Stimulated activated CD4-positive, alpha-beta T cell treated with anti-CD3 and anti-CD28 coated beads, Interleukin-15, amount 100 ng/mL, for 1 hour (primary cell): ENCODE data around the gene SPIN2A.
"Not testable (repeated sequence)": the region's sequence is repeated elsewhere in the genome, so short reads cannot be mapped to it uniquely, and the experiment has no call there.

Experiments
- DNase-seq, 2 donors: peaks; one replicate each; pipeline ENCODE4 v3.0.0-alpha.2; 2020; ENCODE audit warnings: low read depth in 1 of 2, low spot score in 1 of 2

Gene SPIN2A

GRCh38 chrX:57137073-57137472 lies at the start of gene SPIN2A:
Gene SPIN2A, minus strand, starts transcription at chrX:57137397. Its CDS starts 800 bp downstream, at chrX:57136597.
- DNase-seq = not testable (repeated sequence)

DNA sequence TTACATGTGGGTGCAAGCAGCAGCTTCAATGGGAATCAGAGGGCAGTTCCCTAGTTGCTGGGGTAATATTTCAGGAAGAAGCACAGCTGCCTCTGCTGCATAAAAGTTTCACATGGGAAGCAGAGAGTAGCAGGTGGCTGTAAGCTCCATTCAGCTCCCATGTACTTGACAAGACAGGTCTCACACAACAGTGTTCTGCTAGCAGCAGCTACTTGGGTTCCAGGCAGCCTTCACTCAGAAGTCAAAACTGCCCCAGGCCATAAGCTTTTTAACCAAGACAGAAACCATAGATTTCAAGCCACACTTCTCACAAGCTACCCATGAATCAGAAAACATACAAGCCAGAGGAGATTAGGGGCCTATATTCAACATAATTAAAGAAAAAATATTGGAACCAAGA lies 41.4 kb upstream of the SPIN2A start:
- no peak for DNase-seq

DNA sequence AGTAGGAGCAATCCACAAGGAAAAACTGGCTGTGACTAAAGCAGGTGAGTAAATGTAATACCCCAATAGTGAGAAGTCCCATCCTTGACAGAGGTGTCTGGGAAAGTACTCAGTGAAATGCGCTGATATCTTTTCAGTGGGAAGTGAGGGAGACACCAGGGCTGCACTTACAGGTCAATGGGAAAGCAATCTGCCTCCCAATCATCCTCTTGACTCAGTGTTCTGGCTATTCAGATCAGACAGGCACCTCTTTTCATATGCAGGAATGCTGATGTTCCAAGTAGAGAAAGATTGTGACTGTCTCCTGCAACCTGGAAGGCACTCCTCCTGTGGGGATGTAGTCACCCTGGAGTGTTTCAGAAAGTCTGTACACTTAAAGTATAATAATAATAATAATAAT lies 39.9 kb upstream of the SPIN2A start:
- DNase-seq = no peak

DNA sequence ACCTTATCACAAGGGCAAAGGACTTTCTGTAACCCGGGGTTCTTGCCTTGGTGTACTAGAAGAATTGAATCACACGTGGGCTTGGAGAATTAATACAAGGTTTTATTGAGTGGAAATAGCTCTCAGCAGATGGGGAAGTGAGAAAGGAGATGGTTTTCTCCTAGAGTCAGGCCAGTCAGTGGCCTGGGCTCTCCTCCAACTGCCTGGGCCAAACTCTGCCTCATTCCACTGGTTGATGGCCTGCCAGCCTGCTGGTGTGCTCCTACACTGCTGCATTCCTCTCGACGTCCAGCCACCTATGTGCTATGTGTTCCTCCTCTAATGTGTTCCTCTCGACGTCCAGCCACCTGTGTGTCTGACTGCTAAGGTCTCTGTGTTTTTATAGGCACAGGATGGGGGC lies 35.3 kb upstream of the SPIN2A start:
- no peak for DNase-seq

DNA sequence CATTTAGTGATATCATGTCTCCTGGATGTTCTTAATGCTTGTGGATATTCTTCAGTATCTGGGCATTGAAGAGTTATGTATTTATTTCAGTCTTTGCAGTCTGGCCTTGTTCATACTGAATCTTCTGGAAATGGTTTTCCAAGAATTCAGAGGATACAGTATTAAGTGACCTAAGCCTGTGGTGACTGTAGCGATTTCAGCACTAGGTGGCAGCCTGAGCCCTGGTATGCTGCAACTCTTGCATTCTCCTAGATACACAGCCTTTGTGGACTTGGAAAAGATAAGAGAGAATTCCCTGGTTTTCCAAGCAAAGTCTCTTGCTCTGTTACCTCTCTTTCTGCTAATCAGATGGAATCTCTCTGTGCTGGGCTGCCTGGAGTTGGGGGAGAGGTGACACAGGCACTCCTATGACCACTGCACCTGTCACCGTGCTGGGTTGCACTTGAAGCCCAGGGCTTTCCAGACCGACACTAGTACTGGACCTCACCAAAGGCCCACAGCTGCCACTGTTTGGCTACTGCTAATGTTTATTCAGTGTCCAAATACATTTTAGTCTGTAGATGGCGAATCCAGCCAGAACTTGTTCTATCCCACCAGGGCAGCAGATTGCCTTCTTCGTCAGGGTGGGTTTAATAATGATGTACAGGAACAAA lies 19.3 kb upstream of the SPIN2A start:
- no peak for DNase-seq

GRCh38 chrX:57155171-57155570 lies 18.0 kb upstream of the SPIN2A start:
- DNase-seq = no peak

DNA sequence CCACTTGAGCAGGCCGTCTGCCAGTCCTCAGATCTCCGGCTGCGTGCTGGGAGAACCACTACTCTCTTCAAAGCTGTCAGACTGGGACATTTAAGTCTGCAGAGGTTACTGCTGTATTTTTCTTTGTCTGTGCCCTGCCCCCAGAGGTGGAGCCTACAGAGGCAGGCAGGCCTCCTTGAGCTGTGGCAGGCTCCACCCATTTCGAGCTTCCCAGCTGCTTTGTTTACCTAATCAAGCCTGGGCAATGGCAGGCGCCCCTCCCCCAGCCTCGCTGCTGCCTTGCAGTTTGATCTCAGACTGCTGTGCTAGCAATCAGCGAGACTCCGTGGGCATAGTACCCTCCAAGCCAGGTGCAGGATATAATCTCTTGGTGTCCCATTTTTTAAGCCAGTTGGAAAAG lies 15.0 kb upstream of the SPIN2A start:
- DNase-seq = not testable (repeated sequence)

DNA sequence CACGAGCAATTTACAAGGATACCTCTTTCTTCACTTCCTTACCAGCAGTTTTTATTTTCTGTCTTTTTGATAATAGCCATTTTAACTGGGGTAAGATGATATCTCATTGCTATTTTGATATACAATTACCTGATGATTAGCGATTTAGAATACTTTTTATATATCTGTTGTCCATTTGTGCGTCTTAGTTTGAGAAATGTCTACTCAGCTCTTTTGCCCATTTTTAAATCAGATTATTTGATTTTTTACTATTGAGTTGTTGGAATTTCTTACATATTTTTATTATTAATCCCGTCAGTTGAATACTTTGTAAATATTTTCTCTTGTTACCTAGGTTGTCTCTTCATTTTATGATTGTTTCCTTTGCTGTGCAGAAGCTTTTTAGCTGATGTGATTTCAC lies 1.5 kb upstream of the SPIN2A start:
- no peak for DNase-seq

DNA sequence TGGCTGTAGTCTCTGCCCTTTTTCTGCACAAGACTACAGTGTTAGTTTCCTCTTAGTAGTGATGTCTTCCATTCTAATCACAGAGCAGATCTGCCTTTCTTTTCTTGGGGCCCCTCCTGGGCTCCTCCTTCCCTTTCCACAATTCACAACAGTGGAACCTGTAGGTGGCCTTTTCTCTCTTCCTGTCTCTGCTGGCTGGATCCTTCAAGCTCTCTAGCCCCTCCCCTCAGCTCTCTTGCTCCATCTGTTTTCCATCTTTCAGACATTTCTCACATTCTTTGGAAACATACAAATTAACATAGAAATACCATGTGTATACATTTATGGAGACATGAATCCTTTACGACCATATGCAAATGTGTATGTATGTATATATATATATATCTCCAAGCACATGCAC lies 304 bp upstream of the SPIN2A start:
- no peak for DNase-seq

DNA sequence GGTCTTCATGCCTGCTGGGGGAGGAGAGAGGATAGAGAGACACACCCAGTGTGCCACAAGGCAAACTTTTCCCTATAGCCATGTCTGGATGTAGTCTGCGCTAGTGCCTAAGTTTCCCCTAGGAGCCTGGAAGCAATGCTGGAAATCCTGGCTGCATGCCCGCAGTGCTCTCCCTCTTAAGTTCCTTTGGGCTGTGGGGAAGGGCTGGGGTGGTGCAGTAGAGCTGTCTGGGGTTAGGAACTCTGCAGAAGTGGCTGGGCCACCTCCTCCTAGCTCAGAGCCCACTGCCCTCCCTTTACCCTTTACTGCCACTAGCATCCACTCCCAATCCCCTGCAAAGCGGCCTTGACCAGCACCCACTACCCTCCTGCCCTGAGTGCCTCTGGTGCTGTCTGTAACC lies 608 bp downstream of the SPIN2A start:
- DNase-seq = not testable (repeated sequence)

DNA sequence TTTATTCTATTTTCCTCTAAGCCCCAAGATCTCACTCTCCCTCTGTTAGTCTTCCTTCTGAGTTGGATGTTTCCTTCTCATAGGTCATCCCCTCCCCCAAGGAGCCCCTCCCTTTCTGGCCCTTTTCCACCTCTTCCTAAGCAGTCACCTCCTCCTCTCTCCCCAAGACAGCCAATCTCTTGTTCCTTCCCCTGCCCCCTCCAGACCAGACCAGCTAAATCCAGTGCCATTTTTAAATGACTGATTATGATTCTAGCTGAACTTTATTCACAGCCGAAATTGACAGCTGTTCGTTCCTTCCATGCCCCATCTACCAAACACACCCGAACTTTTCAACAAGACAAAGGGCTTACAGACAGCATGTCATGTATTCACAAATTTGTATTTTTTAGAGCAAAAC lies 1.9 kb downstream of the SPIN2A start:
- DNase-seq = no peak

DNA sequence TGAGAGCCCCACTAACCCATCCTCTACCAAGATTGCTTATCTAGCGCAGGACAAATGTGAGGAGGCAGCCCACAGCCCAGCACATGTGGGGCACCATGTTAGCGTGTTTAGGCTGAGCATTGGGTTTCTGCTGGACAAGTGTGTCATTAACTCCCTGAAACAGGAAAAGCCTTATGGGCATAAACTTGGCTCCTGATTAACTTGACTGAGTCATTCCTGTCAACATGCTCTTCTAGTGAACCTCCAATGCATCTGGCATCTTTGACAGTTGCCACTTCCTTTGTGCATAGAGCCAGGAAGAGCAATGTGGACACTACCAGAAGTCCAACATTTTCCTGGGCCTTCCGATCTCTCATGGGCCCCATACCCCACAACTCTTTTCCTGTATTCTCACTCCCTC lies 2.5 kb downstream of the SPIN2A start:
- DNase-seq = no peak

GRCh38 chrX:57133706-57134105 lies 3.5 kb downstream of the SPIN2A start:
- no peak for DNase-seq

DNA sequence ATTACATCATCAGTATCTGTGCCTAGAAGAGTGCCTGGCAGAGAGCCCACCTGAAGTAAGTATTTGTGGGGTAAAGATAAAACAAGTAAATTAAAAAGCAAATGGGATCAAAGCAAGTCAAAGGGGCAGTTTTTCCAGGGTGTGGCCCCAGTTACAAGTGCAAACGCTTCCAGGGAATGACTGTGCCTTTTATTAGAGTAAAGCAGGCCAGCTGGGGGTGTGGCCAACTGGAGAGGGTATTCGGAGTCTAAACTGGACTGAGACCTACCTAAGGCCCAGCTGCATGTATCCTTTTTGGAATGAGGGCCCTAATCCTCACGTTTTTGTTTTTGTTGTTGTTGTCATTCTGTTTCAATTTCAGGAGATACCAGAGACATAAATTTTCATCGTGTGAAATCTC lies 3.9 kb downstream of the SPIN2A start:
- not testable (repeated sequence) for DNase-seq

DNA sequence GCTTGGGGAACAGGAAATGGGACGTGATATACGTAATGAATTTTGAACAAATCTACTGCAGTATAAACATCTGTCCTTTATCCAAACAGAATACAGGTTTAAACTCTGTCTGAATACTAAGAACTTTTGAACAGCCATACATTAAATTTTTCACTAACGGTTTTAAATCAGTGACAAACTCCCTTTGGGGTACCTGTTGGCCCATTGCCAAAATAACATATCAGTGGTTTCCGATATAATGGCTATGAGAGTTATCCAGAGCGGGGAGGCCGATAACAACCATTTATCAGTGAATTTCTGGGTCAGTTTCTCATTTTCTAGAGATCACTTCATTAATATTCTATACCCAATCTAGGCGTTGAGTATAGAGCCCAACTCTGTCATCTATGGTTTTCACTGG lies 5.2 kb downstream of the SPIN2A start:
- DNase-seq = no peak

DNA sequence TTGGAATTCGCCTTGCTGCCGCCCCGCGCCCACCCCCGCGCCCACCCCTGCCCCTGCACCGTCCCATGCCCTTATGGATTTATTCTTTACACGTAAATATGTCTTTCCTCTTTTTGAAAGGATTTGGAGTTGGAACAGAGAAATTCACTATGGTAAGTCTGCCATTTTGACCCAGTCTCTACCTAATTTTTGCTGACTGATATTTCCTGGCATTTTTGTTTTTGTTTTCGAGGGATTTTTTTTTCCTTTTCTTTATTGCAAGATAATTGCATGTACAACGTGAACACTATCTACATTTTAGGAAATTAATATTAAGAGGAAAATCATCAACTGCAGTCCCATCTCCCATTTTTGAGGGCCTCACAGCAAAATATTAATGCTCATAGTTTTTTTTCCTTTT lies 15.4 kb downstream of the SPIN2A start:
- DNase-seq = no peak

DNA sequence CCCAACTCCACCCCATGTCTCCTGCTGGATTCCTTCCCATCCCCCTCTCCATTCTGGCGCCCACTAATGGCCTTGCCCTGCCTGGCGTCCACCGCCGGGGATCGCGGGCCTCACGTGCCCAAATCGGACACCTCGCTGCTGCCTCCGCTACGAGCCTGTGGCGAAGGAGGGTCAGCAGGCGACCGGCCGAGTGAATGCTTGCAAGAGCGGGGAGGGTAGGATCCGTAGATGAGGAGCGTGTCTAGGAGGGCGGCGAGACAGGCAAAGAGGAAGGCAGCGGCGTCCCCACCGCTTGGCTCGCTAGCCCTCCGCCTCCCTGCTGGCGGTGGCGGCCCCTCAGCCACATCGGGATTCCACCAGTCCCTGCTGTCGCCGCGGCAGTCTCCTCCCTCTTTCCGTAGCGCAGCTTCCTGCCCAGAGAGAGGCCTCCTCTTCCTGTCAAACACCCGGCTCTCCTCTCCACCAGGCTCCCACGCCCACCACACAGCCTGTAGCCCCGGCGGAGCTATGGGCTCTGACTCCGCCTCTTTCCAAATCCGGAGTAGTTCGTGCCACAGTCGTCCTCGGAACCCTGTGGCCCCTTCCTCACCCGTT lies 15.9 kb downstream of the SPIN2A start, which contains the start of gene SPIN2B:
Gene SPIN2B, minus strand, starts transcription at position 387 of the 594 bp plus-strand sequence.
- DNase-seq = peak; percentile 44 to 61

DNA sequence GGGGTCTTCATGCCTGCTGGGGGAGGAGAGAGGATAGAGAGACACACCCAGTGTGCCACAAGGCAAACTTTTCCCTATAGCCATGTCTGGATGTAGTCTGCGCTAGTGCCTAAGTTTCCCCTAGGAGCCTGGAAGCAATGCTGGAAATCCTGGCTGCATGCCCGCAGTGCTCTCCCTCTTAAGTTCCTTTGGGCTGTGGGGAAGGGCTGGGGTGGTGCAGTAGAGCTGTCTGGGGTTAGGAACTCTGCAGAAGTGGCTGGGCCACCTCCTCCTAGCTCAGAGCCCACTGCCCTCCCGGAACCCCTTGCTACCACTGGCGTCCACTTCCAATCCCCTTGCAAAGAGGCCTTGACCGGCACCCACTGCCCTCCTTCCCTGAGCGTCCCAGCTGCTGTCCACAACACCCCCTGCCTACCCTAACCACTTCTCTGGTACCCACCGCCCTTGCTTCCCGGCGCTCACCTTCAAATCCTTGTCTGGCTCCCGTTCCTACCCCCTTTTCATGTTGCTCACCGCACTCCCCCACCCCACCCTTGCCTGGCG lies 16.5 kb downstream of the SPIN2A start:
- DNase-seq = not testable (repeated sequence)

DNA sequence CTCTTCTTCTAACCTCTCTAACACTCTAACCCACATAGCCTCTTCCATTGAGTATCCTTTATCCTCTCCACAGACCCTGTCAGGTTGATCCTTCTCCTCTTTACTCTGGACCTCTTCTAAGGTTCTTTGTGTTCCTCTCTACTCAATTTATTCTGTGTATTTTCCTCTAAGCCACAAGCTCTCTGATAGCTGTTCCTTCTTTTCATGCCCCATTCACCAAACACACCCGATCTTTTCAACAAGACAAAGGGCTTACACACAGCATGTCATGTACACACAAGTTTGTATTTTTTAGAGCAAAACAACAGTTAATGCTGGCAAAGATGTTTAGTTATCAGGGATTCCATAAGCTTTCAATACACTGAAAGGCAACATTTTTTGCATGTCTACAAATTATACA lies 17.8 kb downstream of the SPIN2A start:
- DNase-seq = no peak

DNA sequence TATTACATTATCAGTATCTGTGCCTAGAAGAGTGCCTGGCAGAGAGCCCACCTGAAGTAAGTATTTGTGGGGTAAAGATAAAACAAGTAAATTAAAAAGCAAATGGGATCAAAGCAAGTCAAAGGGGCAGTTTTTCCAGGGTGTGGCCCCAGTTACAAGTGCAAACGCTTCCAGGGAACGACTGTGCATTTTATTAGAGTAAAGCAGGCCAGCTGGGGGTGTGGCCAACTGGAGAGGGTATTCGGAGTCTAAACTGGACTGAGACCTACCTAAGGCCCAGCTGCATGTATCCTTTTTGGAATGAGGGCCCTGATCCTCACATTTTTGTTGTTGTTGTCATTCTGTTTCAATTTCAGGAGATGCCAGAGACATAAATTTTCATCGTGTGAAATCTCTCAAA lies 19.6 kb downstream of the SPIN2A start:
- DNase-seq = not testable (repeated sequence)

- DNase-seq = no peak
These were observed 32.2 kb downstream of the SPIN2A start for GRCh38 chrX:57104921-57105398.

- no peak for DNase-seq
These were observed 32.8 kb downstream of the SPIN2A start for GRCh38 chrX:57104406-57104805.

DNA sequence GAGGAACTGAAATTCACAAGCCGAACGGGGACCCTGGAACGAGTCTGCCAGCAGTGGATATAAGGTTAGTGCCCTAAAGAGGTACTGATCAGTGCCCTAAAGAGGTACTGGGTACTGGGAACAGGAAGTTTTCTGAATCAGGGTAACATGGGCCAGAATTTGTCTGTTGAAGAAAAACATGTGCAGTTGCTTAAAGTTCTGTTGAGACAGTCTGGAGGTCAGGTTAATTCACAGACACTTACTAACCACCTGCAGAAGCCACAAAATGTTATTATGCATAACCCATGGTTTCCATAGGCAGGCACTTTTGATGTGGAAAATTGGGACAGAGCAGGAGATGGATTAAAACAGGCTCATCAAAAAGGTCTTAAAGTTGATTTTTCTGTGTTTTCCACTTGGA lies 33.7 kb downstream of the SPIN2A start:
- no peak for DNase-seq
